HG03064 (cell line): ENCODE results near the gene MYH6.
"Not testable (repeated sequence)": the region's sequence is repeated elsewhere in the genome, so short reads cannot be mapped to it uniquely, and the experiment has no call there.

ENCODE experiments used
- ATAC-seq: cut with Tn5 transposase; IDR thresholded peaks from one replicate; pipeline ENCODE4 v1.9.1; 2021; ENCODE audit warnings: low read depth; ENCODE audit not compliant: unreplicated experiment

Gene MYH6

DNA sequence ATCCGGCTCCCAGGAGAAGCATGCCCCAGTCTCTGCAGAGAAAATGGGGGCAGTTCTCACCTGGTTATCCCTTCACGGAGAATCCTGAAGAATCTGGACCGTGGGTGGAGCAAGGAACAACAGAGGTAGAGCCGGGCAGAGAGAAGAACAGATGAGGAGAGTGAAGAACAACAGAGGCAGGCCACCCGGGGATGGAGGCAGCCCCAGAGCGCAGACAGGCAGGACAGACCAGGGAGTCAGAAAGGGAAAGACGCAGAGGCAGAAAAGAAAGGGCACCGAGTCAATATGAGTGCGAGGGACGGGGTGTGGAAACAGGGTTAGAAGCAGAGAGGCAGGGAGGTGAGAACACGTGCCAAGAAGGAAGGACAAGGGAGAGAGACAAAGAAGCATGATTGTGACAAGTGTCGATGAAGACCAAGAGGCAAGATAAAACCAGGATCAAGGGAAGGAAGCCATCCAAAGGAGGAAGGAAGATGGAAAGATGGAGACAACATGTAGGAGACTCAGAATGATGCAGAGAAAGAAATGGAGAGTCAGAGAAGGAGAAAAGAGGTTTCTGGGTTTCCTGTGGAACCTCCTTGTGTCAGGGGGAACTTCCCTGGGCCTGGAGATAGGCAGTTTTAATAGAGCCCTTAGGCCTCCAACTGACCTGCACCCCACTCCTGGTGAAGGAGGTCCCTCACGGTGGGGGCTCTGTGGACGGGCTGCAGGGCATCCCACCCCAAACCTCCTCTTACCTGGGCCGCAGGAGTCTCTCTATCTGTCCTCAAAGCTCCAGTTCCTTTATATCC is at the start of gene MYH6:
Gene MYH6 (minus strand): TSS at position 758 of the 791 bp plus-strand sequence. CDS start 1,050 bp downstream, outside the sequence.
- ATAC-seq, result no peak

GRCh38 chr14:23456883-23457586 is 49.0 kb upstream of the MYH6 start:
- not testable (repeated sequence) for ATAC-seq

- ATAC-seq, result no peak
Observed at GRCh38 chr14:23454445-23454856, 46.4 kb upstream of the MYH6 start.

GRCh38 chr14:23452237-23452636 is 44.2 kb upstream of the MYH6 start:
- ATAC-seq, result no peak

DNA sequence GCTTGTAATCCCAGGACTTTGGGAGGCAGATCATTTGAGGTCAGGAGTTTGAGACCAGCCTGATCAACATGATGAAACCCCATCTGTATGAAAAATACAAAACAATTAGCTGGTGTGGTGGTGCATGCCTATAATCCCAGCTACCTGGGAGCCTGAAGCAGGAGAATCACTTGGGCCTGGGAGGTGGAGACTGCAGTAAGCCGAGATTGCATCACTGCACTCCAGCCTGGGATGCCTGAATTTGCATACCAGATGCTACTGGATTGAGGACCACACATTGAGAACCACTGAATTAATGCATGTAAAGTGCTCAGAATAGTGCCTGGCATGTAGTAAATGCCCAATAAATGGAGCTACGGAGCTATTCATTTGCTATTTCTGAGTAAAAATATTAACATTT is 42.3 kb upstream of the MYH6 start:
- no peak for ATAC-seq

DNA sequence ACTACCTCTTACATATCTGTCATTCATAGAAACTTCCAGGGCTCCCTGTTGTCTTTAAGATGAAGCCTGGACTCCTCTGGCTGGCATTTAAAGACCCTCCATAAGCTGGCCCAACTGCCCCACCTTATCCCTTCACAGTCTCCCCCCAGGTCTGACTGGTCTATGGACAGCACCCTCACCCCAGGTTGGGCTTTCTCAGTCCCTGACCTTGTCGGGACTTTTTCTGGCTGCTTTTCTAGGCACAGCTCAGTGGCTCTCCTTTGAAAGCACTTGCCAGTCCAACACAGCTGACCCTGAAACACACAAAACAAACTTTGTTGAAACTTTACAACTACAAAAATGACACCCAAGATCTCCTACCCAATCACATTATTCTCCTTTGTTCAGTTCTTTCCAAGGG is 41.2 kb upstream of the MYH6 start:
- ATAC-seq, result no peak

GRCh38 chr14:23447361-23448350 is 39.6 kb upstream of the MYH6 start:
- ATAC-seq, result no peak

GRCh38 chr14:23446291-23446851 is 38.3 kb upstream of the MYH6 start:
- no peak for ATAC-seq

DNA sequence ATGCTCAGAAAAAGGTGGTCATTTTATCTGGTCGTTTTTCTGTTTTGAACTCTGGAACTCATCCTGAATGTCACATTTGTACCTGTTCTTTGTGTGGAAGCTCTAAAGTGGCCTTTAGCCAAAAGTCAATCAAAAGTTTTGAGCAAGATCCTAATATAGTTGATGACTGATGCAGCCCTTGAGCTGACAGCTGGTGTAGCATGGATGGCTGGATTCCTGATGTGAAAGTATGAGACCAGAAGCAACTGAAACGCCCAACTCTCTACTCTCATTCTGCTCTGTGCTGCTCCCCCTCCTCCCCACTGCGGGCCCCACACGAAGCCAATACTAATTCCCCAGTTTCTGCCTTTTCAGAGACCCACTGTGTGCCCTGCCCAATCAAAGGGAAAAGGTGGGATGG is 37.7 kb upstream of the MYH6 start:
- ATAC-seq, result no peak

GRCh38 chr14:23444314-23444713 is 36.2 kb upstream of the MYH6 start:
- ATAC-seq, result no peak

DNA sequence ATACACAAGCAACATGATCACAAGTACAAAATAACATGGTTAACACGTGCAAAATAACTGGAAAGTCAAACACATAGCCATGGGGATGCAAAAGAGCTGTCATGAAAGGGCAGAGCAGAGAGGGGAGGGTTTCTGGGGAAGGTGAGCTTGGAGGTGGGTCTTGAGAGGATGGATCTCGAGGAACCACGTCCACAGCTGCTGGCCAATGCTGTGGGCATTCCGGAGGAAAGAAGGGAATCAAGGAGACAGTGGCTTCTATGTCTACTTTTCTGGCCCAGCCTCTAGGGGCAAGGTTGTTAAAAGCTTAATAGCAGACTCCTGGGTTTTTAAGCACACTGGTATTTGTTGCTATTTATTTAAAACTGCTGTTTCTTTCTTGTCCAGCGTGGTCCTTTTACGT is 35.8 kb upstream of the MYH6 start:
- ATAC-seq, result no peak

GRCh38 chr14:23443411-23443812 is 35.3 kb upstream of the MYH6 start:
- no peak for ATAC-seq

- ATAC-seq, result no peak
Observed at GRCh38 chr14:23442721-23443356, 34.8 kb upstream of the MYH6 start.

DNA sequence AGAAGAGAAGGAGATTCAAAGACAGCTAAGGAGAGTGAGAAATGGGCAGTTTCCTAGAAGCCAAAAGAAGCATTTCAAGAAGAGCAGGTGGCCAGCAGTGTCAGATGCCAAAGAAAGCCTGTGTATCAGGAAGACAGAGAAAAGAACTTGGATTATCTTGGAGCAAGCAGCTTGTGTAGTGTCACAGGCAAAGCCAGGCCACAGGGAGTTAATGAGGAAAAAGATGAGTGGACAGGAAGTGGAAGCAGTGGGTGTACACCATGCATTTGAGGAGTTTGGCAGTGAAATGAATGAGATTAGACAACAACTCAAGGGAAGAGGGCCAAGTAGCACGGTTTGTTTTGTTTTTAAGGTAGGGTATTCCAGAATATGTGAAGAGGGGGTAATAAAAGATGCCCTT is 33.0 kb upstream of the MYH6 start:
- ATAC-seq, result no peak

DNA sequence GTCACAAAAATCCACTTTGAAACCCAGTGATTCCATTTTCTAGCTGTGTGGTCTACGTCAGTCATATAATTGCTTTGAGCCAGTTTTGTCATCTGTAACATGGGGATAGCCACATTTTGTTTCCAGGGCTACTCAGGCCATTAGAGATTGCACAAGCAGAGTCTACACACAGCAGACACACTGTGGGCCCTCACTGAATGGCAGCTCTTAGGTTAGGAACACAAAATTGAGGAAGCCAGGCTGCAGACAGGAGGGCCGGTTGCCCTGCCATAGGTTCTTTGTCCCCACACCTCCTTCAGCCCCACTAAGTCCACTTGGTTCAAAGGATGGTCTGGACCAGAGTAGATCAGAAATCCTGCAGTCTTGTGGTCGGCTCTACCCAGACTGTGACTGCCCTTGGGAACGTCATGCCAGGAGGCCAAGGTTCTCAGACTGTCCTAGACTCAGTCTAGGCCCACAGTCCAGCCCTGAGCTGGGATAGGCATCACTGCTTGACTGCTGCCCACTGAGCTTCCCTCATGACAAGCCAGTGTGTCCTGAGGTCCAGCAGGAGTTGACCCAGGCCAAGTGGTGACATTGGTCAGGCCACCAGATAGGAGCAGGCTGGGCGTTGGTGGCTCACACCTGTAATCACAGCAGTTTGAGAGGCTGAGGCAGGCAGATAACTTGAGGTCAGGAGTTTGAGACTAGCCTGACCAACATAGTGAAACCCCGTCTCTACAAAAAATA is 31.2 kb upstream of the MYH6 start:
- no peak for ATAC-seq

DNA sequence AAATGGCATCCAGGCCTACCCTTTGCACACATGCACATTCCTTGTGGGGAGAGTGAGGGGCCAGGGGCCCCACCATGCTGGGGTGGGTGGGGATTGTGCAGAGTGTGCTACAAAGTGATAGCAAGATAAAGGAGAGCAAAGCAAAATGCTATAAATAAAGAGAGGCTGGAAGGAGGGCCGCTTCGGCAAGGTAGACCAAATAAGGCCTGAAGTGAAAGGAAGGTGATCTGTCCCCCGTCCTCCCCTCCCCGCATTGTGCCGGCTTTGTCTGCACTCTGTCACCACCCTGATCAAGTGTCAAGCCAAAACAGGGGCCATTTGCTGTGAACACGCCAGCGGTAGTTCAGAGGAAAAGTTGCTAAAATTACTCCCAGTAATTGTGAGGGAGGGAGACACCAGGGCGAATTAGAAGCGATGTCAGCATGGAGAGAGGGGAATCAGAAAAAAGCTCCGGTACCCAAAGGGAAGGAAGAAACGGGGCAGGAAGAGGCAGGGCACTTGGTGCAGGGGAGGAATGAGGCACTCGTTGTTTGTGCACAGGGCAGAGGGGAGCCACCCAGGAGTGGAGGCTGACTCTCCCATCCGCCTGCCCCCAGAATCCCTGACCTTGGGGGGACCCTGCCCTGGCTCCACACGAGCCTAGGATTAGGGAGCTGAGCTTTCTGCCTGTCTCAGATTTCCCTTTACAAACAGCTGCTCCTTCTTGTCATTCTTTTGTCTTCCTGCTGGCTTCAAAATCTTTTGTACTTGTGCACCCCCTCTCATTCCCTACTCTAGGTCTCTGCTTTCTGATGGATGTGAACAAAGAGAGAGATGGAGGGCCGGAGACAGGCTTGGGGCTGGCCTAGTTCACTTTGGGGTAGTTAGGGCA is 30.3 kb upstream of the MYH6 start:
- ATAC-seq, result no peak

DNA sequence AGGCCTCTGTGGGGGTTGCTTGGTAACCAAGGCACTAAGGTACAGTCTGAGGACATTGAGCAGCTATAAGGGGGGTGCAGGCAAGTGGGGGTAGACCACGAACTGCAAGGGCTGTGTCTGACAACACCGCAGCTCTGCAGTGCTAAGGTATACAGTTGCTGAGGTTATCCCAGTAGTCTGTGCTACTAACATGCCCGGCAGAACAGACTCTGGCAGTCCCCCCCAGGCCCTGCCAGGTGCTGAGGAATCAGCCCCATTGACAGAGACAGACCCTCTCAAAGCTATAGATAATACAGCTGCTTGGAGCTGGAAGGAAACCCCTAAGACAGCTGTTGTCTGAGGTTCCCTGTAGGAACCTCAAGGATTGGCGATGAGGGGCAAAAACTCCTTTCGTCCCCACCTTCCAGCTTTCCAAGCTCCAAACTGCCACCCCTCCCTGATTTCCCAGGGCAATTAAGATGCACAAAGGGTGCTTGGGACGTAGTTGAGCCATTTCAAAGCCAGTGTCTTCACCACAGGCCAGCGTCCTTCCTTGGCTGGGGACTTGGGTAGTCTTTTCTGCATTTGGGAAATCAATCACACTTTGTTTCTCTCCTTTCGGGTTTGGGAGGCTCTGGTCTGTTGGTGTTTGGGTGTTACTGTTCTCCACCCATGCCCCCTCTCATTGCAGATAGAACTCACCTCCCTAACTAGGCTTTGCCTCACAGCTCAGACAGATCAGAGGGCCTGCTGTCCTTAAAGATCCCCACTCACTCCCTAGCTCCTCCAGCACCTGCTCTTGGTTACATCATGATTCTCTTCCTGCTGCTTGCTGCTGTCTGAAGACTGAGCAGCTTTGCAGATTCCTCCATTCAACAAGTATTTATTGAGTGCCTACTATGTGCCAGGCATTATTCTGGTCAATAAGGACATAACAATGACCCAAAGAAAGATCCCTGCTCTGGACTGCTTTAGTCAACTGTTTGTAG is 29.3 kb upstream of the MYH6 start:
- ATAC-seq, result no peak
